HEK293 (cell line): ENCODE measurements around the gene BCAR1.

Source experiments
- CTCF ChIA-PET: fragments of 350-600 bp; formaldehyde crosslinking; extraction: SDS; loops from one replicate; lab custom pipeline; 2021; ENCODE audit warnings: antibody characterized with exemption; lab: Yijun Ruan, JAX
- POLR2A ChIA-PET: fragments of 300-600 bp; formaldehyde crosslinking; extraction: SDS; loops from one replicate; lab custom pipeline; 2020; ENCODE audit warnings: antibody characterized with exemption, inconsistent platforms; lab: Yijun Ruan, JAX
- H3K27ac ChIP-seq: fragments of 200-500 bp; sonication (Bioruptor generic); 2 replicates; pipeline ENCODE4 v1.5.1; 2014; ENCODE audit warnings: low read depth, low read length, control low read depth, inconsistent platforms; ENCODE audit errors: extremely low read depth
- H3K36me3 ChIP-seq, 2 experiments: fragments of 200-500 bp in 1 of 2; sonication (Bioruptor generic) in 1 of 2; 1 replicate in 1 of 2; 2 replicates in 1 of 2; pipeline ENCODE4 v1.5.1; 2014 to 2017; ENCODE audit warnings: inconsistent platforms in 2 of 2, low read length in 2 of 2; ENCODE audit not compliant: control insufficient read depth in 2 of 2, insufficient read depth in 1 of 2
- H3K4me1 ChIP-seq: fragments of 200-500 bp; sonication (Bioruptor generic); 2 replicates; pipeline ENCODE4 v1.5.1; 2014; ENCODE audit warnings: mild to moderate bottlenecking, low read length, inconsistent platforms; ENCODE audit not compliant: control insufficient read depth, insufficient read depth
- H3K4me3 ChIP-seq: 2 replicates; pipeline ENCODE4 v1.5.1; 2011; ENCODE audit warnings: low read depth, mild to moderate bottlenecking, control low read depth, low read length, moderate library complexity
- H3K9me3 ChIP-seq: fragments of 200-500 bp; sonication (Bioruptor generic); 2 replicates; pipeline ENCODE4 v1.5.1; 2014; ENCODE audit warnings: low read depth, low read length, inconsistent platforms; ENCODE audit not compliant: control insufficient read depth, insufficient read depth
- HOXA7 ChIP-seq: sonication (generic); formaldehyde crosslinking; IDR thresholded peaks from 2 replicates; pipeline ENCODE4 v1.8.1; 2022; ENCODE audit warnings: missing genetic modification reagents, borderline replicate concordance
- KLF1 ChIP-seq: fragments of 450-650 bp; formaldehyde crosslinking; IDR thresholded peaks from 2 replicates; pipeline ENCODE4 v1.5.1; 2016; ENCODE audit warnings: missing biosample characterization, missing genetic modification characterization
- MYNN ChIP-seq: fragments of 450-650 bp; formaldehyde crosslinking; IDR thresholded peaks from 2 replicates; pipeline ENCODE4 v1.5.1; 2016; ENCODE audit warnings: missing biosample characterization, missing genetic modification characterization, borderline replicate concordance
- SALL2 ChIP-seq: fragments of 450-650 bp; formaldehyde crosslinking; IDR thresholded peaks from 2 replicates; pipeline ENCODE4 v1.5.0; 2017; ENCODE audit warnings: missing biosample characterization, mild to moderate bottlenecking, missing genetic modification characterization, borderline replicate concordance
- ZBTB21 ChIP-seq: fragments of 450-650 bp; formaldehyde crosslinking; IDR thresholded peaks from 2 replicates; pipeline ENCODE4 v1.5.1; 2017; ENCODE audit warnings: missing biosample characterization, missing genetic modification characterization
- ZIC2 ChIP-seq: fragments of 450-650 bp; formaldehyde crosslinking; IDR thresholded peaks from 2 replicates; pipeline ENCODE4 v1.5.1; 2016; ENCODE audit warnings: missing biosample characterization, missing genetic modification characterization
- ZNF248 ChIP-seq: fragments of 450-650 bp; formaldehyde crosslinking; IDR thresholded peaks from 2 replicates; pipeline ENCODE4 v1.5.1; 2017; ENCODE audit warnings: missing biosample characterization, missing genetic modification characterization
- ZNF311 ChIP-seq: fragments of 450-650 bp; formaldehyde crosslinking; IDR thresholded peaks from 2 replicates; pipeline ENCODE4 v1.5.1; 2017; ENCODE audit warnings: missing biosample characterization, missing genetic modification characterization, borderline replicate concordance
- ZNF391 ChIP-seq: fragments of 450-650 bp; formaldehyde crosslinking; IDR thresholded peaks from 2 replicates; pipeline ENCODE4 v1.5.1; 2016; ENCODE audit warnings: low read depth, missing biosample characterization, missing genetic modification characterization, borderline replicate concordance
- ZNF677 ChIP-seq: fragments of 450-650 bp; IDR thresholded peaks from 2 replicates; pipeline ENCODE4 v1.5.0; 2018; ENCODE audit warnings: missing biosample characterization, mild to moderate bottlenecking, missing genetic modification characterization, moderate library complexity
- ZSCAN16 ChIP-seq: fragments of 450-650 bp; formaldehyde crosslinking; IDR thresholded peaks from 2 replicates; pipeline ENCODE4 v1.5.1; 2016; ENCODE audit warnings: missing biosample characterization, missing genetic modification characterization
- TF ChIP-seq, protein P1 (sequence below): fragments of 450-650 bp; formaldehyde crosslinking; IDR thresholded peaks from 2 replicates; pipeline ENCODE4 v1.5.1; 2016; ENCODE audit warnings: missing biosample characterization, missing genetic modification characterization
- TF ChIP-seq, protein P2 (sequence below): fragments of 450-650 bp; formaldehyde crosslinking; optimal IDR thresholded peaks from 2 replicates; pipeline ENCODE3; 2016; ENCODE audit warnings: missing biosample characterization, mild to moderate bottlenecking, missing genetic modification characterization
- TF ChIP-seq, protein P3 (sequence below): fragments of 450-650 bp; formaldehyde crosslinking; IDR thresholded peaks from 2 replicates; pipeline ENCODE4 v1.5.1; 2016; ENCODE audit warnings: missing biosample characterization, missing genetic modification characterization
- TF ChIP-seq, protein P4 (sequence below): fragments of 450-650 bp; formaldehyde crosslinking; IDR thresholded peaks from 2 replicates; pipeline ENCODE4 v1.5.1; 2016; ENCODE audit warnings: missing biosample characterization, missing genetic modification characterization
- TF ChIP-seq, protein P5 (sequence below): fragments of 450-650 bp; formaldehyde crosslinking; IDR thresholded peaks from 2 replicates; pipeline ENCODE4 v1.5.1; 2016; ENCODE audit warnings: missing biosample characterization, missing genetic modification characterization
- TF ChIP-seq, protein P6 (sequence below): fragments of 450-650 bp; formaldehyde crosslinking; IDR thresholded peaks from 2 replicates; pipeline ENCODE4 v1.5.1; 2017; ENCODE audit warnings: missing biosample characterization, missing genetic modification characterization
- TF ChIP-seq, protein P7 (sequence below): fragments of 450-650 bp; formaldehyde crosslinking; IDR thresholded peaks from 2 replicates; pipeline ENCODE4 v1.5.1; 2017; ENCODE audit warnings: missing biosample characterization, mild to moderate bottlenecking, missing genetic modification characterization, moderate library complexity

Gene BCAR1

DNA sequence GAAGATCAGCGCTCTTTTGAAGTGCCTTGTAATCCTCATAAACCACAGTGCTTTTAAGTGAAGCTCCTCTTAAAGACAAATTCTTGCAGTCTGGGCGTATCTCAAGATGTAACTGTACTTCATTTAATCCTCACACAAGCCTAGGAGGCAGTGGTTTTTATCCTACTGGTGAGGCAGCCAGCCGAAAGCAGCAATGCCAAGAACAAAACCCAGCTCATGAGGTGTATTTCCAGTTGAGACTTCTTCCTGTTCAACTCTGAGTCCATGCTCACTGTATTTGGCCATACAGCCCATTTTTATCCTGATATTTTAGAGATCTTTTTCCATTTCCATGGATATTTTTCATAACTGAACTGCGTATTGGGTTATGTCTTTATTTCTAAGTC lies 58.2 kb downstream of the BCAR1 start:
- POLR2A ChIA-PET = no interaction called here
- CTCF ChIA-PET = no interaction called here
- no peak for TF ChIP-seq MYNN (tag by site-specific recombination)
- TF ChIP-seq, protein P1, sequence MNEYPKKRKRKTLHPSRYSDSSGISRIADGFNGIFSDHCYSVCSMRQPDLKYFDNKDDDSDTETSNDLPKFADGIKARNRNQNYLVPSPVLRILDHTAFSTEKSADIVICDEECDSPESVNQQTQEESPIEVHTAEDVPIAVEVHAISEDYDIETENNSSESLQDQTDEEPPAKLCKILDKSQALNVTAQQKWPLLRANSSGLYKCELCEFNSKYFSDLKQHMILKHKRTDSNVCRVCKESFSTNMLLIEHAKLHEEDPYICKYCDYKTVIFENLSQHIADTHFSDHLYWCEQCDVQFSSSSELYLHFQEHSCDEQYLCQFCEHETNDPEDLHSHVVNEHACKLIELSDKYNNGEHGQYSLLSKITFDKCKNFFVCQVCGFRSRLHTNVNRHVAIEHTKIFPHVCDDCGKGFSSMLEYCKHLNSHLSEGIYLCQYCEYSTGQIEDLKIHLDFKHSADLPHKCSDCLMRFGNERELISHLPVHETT (tag by site-specific recombination) = no peak
- TF ChIP-seq, protein P2, sequence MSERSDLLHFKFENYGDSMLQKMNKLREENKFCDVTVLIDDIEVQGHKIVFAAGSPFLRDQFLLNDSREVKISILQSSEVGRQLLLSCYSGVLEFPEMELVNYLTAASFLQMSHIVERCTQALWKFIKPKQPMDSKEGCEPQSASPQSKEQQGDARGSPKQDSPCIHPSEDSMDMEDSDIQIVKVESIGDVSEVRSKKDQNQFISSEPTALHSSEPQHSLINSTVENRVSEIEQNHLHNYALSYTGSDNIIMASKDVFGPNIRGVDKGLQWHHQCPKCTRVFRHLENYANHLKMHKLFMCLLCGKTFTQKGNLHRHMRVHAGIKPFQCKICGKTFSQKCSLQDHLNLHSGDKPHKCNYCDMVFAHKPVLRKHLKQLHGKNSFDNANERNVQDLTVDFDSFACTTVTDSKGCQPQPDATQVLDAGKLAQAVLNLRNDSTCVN (tag by site-specific recombination) = no peak
- TF ChIP-seq ZNF311 = no peak
- TF ChIP-seq ZNF391 (tag by site-specific recombination) = no peak

DNA sequence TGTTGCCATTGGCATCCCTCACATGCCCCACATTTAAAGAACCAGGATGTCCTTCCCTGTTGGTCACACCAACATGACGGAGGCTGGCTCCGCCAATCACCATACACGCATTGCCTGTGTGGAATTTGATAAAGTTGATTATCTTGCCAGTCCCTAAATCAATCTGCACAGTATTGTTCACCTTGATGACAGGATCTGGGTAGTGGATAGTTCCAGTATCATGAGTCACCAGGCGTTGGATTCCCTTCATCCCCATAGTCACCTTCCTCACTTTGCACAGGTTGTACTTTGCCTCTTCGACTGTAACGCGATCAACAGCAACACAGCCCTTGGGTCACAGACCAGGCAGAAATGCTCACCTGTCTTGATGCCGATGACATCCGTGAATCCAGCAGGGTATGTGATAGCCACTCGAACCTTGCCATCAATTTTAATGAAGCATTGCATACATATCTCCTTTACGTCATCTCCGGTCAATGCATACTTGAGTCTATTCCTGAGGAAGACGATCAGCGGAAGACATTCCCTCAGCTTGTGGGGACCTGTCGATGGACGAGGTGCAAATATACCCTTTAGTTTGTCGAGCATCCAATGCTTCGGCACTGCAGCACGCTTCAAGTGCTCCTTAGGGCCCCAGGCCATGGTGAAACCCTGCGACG lies 58.7 kb downstream of the BCAR1 start:
- no peak overlapping the region for H3K27ac ChIP-seq
- H3K4me3 ChIP-seq = no peak overlapping the region
- ChIA-PET POLR2A (no interaction called here), CTCF (no interaction called here)
- TF ChIP-seq, protein P3, sequence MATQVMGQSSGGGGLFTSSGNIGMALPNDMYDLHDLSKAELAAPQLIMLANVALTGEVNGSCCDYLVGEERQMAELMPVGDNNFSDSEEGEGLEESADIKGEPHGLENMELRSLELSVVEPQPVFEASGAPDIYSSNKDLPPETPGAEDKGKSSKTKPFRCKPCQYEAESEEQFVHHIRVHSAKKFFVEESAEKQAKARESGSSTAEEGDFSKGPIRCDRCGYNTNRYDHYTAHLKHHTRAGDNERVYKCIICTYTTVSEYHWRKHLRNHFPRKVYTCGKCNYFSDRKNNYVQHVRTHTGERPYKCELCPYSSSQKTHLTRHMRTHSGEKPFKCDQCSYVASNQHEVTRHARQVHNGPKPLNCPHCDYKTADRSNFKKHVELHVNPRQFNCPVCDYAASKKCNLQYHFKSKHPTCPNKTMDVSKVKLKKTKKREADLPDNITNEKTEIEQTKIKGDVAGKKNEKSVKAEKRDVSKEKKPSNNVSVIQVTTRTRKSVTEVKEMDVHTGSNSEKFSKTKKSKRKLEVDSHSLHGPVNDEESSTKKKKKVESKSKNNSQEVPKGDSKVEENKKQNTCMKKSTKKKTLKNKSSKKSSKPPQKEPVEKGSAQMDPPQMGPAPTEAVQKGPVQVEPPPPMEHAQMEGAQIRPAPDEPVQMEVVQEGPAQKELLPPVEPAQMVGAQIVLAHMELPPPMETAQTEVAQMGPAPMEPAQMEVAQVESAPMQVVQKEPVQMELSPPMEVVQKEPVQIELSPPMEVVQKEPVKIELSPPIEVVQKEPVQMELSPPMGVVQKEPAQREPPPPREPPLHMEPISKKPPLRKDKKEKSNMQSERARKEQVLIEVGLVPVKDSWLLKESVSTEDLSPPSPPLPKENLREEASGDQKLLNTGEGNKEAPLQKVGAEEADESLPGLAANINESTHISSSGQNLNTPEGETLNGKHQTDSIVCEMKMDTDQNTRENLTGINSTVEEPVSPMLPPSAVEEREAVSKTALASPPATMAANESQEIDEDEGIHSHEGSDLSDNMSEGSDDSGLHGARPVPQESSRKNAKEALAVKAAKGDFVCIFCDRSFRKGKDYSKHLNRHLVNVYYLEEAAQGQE (tag by site-specific recombination) = no peak
- TF ChIP-seq, protein P4, sequence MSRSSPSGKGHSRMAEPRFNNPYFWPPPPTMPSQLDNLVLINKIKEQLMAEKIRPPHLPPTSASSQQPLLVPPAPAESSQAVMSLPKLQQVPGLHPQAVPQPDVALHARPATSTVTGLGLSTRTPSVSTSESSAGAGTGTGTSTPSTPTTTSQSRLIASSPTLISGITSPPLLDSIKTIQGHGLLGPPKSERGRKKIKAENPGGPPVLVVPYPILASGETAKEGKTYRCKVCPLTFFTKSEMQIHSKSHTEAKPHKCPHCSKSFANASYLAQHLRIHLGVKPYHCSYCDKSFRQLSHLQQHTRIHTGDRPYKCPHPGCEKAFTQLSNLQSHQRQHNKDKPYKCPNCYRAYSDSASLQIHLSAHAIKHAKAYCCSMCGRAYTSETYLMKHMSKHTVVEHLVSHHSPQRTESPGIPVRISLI (tag by site-specific recombination) = no peak
- H3K9me3 ChIP-seq = no peaks in the 10 kb centered on the region
- no peaks in the 10 kb centered on the region for H3K36me3 ChIP-seq
- H3K4me1 ChIP-seq = no peaks in the 10 kb centered on the region

More for the DNA sequence above, 58.2 kb downstream of the BCAR1 start:
- H3K36me3 ChIP-seq = no peaks in the 10 kb centered on the region
- no peaks in the 10 kb centered on the region for H3K9me3 ChIP-seq
- no peak overlapping the region for H3K27ac ChIP-seq
- no peaks in the 10 kb centered on the region for H3K4me1 ChIP-seq
- H3K4me3 ChIP-seq = no peak overlapping the region

DNA sequence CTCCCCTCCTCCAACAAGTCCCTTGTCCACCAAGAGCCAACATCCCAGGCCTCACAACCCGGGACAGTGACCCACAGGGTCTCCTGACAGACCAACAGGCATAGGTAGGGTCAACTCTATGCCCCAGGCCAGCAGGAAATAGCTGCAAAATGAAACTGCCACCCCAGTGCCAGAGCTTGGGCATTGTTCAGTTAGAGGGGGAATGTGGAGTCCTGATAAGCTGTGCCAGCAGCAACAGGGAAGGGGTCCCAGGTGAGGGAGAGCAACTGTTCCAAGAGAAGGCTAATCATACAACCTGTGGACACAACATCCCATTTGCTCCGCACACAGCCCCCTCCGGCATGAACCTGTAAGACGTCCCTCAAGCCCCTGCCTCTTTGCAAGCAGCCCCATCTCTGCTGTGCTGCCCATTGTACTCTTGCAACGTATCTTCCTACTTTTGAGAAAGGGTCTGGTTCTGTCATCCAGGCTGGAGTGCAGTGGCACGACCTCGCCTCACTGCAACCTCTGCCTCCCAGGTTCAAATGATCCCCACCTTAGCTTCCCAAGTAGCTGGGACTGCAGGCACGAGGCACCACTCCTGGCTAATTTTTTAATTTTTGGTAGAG lies 61.7 kb downstream of the BCAR1 start:
- Histone ChIP-seq H3K27ac (no peak overlapping the region), H3K4me1 (no peaks in the 10 kb centered on the region), H3K36me3 (no peaks in the 10 kb centered on the region), H3K4me3 (no peak overlapping the region), H3K9me3 (no peaks in the 10 kb centered on the region)
- CTCF ChIA-PET = interaction anchor here (0.6 to 1.9 kb wide), 3 partner anchors 9 to 520 kb away, joined by 4 to 14 read pairs (median 5); no protein-coding TSS in a partner anchor
- POLR2A ChIA-PET = no interaction called here
- TF ChIP-seq HOXA7 (no peak), SALL2 (no peak), ZSCAN16 (tag by site-specific recombination) (no peak), ZIC2 (tag by site-specific recombination) (no peak), KLF1 (tag by site-specific recombination) (no peak), ZNF248 (tag by site-specific recombination) (no peak), ZNF677 (tag by site-specific recombination) (no peak), ZBTB21 (tag by site-specific recombination) (no peak)
- TF ChIP-seq, protein P5, sequence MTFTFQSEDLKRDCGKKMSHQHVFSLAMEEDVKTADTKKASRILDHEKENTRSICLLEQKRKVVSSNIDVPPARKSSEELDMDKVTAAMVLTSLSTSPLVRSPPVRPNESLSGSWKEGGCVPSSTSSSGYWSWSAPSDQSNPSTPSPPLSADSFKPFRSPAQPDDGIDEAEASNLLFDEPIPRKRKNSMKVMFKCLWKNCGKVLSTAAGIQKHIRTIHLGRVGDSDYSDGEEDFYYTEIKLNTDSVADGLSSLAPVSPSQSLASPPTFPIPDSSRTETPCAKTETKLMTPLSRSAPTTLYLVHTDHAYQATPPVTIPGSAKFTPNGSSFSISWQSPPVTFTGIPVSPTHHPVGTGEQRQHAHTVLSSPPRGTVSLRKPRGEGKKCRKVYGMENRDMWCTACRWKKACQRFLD (tag by site-specific recombination) = no peak
- TF ChIP-seq, protein P6, sequence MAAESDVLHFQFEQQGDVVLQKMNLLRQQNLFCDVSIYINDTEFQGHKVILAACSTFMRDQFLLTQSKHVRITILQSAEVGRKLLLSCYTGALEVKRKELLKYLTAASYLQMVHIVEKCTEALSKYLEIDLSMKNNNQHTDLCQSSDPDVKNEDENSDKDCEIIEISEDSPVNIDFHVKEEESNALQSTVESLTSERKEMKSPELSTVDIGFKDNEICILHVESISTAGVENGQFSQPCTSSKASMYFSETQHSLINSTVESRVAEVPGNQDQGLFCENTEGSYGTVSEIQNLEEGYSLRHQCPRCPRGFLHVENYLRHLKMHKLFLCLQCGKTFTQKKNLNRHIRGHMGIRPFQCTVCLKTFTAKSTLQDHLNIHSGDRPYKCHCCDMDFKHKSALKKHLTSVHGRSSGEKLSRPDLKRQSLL = no peak
- TF ChIP-seq, protein P7, sequence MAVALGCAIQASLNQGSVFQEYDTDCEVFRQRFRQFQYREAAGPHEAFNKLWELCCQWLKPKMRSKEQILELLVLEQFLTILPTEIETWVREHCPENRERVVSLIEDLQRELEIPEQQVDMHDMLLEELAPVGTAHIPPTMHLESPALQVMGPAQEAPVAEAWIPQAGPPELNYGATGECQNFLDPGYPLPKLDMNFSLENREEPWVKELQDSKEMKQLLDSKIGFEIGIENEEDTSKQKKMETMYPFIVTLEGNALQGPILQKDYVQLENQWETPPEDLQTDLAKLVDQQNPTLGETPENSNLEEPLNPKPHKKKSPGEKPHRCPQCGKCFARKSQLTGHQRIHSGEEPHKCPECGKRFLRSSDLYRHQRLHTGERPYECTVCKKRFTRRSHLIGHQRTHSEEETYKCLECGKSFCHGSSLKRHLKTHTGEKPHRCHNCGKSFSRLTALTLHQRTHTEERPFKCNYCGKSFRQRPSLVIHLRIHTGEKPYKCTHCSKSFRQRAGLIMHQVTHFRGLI (tag by site-specific recombination) = no peak
